Coronary artery (tissue), 2 donors: ENCODE data around the gene GTSE1.

Experiments
- DNase-seq: peaks from one replicate; pipeline ENCODE4 v3.0.0-alpha.2; 2017; ENCODE audit warnings: low spot score
- H3K27ac ChIP-seq, 2 donors: fragments of 200-600 bp; sonication (generic); one replicate each; pipeline ENCODE4 v1.5.1; 2016 to 2019
- H3K4me3 ChIP-seq: fragments of 200-600 bp; sonication (generic); 2 replicates; pipeline ENCODE4 v1.5.1; 2016; ENCODE audit warnings: mild to moderate bottlenecking, moderate library complexity
- TF ChIP-seq, protein P1 (sequence below): fragments of 200-600 bp; sonication (generic); IDR thresholded peaks from one replicate; pipeline ENCODE4 v1.5.1; 2019; ENCODE audit warnings: antibody characterized with exemption

The GTSE1 gene

DNA sequence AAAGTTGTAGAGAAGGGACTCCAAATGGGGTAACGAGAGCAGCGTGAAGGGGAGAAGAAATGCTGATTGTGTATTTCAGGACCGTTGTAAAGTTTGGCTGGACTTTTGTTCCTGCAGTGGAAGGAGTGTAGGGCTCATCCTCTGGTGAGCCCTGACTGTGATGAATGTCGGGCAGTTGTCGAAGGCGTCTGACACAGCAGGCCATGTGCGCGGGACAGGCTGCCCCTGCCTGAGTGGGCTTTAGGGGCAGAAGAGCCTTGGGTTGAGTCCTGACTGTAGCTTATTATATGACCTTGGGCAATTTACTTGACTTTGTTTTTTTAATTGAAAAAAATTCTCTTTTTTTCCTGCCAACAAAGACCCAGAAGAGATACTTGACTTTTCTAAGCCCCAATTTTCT lies 42.0 kb downstream of the GTSE1 start:
- TF ChIP-seq, protein P1, sequence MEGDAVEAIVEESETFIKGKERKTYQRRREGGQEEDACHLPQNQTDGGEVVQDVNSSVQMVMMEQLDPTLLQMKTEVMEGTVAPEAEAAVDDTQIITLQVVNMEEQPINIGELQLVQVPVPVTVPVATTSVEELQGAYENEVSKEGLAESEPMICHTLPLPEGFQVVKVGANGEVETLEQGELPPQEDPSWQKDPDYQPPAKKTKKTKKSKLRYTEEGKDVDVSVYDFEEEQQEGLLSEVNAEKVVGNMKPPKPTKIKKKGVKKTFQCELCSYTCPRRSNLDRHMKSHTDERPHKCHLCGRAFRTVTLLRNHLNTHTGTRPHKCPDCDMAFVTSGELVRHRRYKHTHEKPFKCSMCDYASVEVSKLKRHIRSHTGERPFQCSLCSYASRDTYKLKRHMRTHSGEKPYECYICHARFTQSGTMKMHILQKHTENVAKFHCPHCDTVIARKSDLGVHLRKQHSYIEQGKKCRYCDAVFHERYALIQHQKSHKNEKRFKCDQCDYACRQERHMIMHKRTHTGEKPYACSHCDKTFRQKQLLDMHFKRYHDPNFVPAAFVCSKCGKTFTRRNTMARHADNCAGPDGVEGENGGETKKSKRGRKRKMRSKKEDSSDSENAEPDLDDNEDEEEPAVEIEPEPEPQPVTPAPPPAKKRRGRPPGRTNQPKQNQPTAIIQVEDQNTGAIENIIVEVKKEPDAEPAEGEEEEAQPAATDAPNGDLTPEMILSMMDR, result no peak
- DNase-seq, result no peak
- Histone ChIP-seq H3K27ac (no peak overlapping the region), H3K4me3 (no peak overlapping the region)

DNA sequence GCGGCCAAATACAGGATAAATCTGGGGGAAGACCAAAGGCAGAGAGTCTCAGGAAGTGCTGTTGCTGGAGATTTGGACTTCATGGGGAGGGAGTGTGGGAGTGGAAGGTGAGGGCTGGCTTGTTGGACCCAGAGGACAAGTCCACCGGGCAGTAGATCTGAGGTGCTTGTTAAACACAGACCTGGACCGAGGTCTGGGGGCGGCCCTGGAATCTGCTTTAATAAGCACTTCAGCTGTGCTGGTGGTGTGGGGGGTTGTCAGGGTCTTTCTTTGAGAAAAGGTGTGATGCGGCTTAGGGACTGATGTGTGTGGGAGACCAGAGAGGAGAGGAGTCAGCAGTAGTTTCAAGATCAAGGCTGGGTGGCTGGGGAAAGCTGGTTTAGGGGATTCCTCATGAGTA lies 43.3 kb downstream of the GTSE1 start:
- Histone ChIP-seq H3K4me3 (no peak overlapping the region), H3K27ac (no peak overlapping the region)
- DNase-seq, result no peak
- TF ChIP-seq, protein P1, result no peak

DNA sequence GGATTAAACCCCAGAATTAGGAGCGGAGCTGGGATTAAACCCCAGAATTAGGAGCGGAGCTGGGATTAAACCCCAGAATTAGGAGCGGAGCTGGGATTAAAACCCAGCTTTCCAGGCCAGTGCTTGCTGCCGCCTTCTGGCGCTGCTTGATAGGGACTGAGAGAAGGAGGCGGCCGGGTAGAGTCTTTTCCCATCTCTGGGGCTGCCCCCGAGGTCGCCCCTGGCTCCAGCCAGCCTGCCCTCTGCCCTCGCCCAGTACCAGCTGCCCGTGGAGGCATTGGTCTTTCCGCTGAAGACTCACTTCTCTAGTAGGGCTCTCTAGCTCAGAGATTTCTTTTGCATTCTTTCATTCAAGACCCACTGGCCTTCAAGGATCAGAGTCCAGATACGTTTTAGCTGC lies 44.0 kb downstream of the GTSE1 start:
- H3K27ac ChIP-seq, result no peak overlapping the region
- TF ChIP-seq, protein P1, result no peak
- H3K4me3 ChIP-seq, result no peak overlapping the region
- DNase-seq, result no peak

DNA sequence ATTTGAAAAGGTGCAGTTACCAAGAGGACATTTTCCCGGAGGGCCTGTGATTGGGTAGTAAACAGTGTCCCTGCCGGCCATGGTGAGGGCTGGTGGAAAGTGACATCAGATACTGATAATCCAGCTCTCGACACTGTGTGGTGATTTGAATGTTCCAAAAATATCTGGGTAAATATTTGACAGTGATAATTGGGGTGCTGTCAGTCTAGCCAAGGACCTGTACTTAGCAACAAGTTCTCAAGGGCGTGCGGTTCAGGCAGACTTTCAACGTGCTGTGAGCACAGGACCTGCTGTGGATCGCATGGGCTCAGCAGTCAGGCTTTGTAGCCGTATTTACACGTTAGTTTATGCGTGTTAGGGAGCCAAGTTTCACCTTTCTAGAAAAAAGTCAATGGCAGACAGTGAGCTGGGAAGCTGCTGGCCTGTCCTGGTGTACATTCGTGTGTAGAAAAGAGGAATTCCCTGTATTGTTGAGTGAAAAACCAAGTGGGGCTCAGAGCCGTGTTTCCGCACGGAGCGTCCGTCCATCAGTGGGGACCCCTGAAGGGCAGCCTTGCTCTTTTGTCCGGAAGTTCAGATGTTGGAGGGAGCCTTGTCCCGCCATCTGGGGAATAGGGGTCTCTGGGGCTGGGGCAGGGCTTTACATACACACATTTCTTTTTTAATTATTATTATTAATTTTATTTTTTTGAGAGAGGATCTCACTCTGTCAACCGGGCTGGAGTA lies 50.2 kb downstream of the GTSE1 start:
- TF ChIP-seq, protein P1, result no peak
- Histone ChIP-seq H3K27ac (no peak overlapping the region), H3K4me3 (no peak overlapping the region)
- DNase-seq, result no peak

DNA sequence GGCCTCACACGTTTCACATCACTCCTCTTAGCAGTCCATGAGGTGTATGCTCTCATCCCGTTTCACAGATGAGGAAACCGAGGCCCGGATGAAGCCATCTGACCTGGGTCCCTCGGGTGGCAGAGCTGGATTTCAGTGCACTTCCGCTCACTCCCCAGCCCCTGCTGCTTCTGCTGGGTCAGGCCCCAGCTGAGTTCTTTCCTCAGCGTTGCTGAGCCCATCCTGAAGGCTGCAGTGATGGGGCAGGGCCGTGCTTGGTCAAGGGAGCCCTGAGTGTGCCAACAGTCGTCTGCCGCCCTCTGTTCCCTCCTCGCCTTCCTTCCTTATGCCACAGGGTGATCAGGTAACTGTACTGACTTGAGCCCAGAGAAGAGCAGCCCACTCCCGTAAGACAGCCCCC lies 51.0 kb downstream of the GTSE1 start:
- TF ChIP-seq, protein P1, result no peak
- DNase-seq, result no peak
- Histone ChIP-seq H3K4me3 (no peak overlapping the region), H3K27ac (no peak overlapping the region)

DNA sequence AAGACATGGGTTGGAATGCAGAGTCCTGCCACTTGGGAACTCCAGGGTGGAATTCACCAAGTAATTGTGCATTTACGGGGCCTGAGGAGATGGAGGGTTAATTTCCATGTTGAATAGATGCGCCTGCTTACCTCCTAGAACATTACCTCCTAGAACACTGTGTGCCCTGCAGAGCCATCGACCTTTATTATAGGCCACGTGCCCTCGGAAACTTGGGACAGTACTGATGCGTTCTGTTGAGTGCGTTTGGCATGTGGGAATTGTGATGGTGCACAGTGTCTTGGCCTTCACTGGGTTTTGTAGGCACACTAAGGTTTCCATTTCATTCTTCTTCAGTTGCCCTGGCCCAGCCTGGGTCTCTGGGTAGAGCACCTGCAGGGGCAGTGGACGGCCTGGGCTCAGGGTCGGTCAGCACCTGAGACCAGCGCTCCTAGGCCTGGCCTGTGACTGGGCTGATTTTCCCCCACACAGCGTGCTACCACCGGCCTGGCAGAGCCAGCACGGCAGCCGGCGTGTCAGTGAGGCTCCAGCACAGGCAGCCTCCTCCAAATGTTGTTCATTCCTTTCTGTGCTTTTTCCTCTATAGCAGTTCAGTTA lies 51.5 kb downstream of the GTSE1 start:
- DNase-seq, result no peak
- TF ChIP-seq, protein P1, result no peak
- no peak overlapping the region for H3K27ac ChIP-seq
- no peak overlapping the region for H3K4me3 ChIP-seq

DNA sequence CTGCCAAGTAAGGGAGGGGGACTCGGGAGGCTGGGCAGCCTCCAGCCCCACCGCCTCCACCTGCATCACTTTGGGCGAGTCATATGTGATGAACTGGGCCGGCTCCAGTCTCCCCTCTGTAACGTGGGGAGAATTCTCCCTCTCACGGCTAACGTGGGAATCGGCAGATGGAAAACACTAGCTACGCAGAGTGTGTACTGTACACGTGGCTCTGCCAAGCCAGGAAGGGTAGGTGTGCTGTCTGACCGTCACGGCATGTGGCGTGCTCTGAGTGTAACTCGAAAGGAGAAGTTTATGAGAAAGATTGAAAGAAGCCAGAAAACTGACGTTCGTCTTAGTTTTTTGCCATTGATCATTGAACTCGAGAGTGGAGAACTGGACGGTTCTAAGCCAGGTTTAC lies 52.6 kb downstream of the GTSE1 start:
- Histone ChIP-seq H3K4me3 (no peak overlapping the region), H3K27ac (no peak overlapping the region)
- TF ChIP-seq, protein P1, result no peak
- DNase-seq, result no peak
